IMR-90 (cell line): ENCODE data around the gene PARPBP. TPM values are rescaled to one million over a fixed set of nuclear protein-coding genes. Genes with fewer than 3 reads are reported as not detected.

Experiments used
- ATAC-seq: fragments of 200-7000 bp; cut with Tn5 transposase; 2 replicates; pipeline ENCODE4 v1.9.1; 2020; ENCODE audit warnings: low read depth, mild to moderate bottlenecking, moderate library complexity
- BruUV-seq: library from RNA; stranded (reverse); fragments of 400-500 nt; replicated peaks from 2 replicates; lab custom pipeline; 2021; lab: Mats Ljungman, UMichigan
- CTCF ChIA-PET: fragments of 300-600 bp; formaldehyde crosslinking; extraction: SDS; loops from one replicate; lab custom pipeline; 2021; ENCODE audit warnings: antibody characterized with exemption; lab: Yijun Ruan, JAX
- POLR2A ChIA-PET: fragments of 300-600 bp; sonication (Branson Sonifier 250); formaldehyde crosslinking; loops from one replicate; lab custom pipeline; 2022; ENCODE audit warnings: antibody characterized with exemption; ENCODE audit not compliant: unreplicated experiment; lab: Charles Lee
- DNase-seq: peaks from one replicate; pipeline ENCODE4 v3.0.0; 2013
- H2AFZ ChIP-seq: replicated peaks from 2 replicates; pipeline ENCODE3; 2013; ENCODE audit warnings: low read length, mild to moderate bottlenecking; ENCODE audit not compliant: poor library complexity
- H2AK5ac ChIP-seq: 2 replicates; pipeline ENCODE4 v1.6.1; 2013; ENCODE audit warnings: low read depth, low read length, inconsistent platforms
- H2AK9ac ChIP-seq: replicated peaks from 2 replicates; pipeline ENCODE3; 2013; ENCODE audit warnings: mild to moderate bottlenecking, low read depth, low read length, moderate library complexity; ENCODE audit not compliant: poor library complexity
- H2BK120ac ChIP-seq: 2 replicates; pipeline ENCODE4 v1.6.1; 2013; ENCODE audit warnings: low read depth, low read length, inconsistent platforms
- H2BK15ac ChIP-seq: 3 replicates; pipeline ENCODE4 v1.6.1; 2013; ENCODE audit warnings: low read depth, low read length, inconsistent platforms
- H2BK20ac ChIP-seq: 2 replicates; pipeline ENCODE4 v1.6.1; 2013; ENCODE audit warnings: low read depth, mild to moderate bottlenecking, inconsistent platforms, low read length, moderate library complexity
- H2BK5ac ChIP-seq: 2 replicates; pipeline ENCODE4 v1.6.1; 2013; ENCODE audit warnings: mild to moderate bottlenecking, low read depth, low read length, inconsistent platforms; ENCODE audit not compliant: poor library complexity, severe bottlenecking
- H3K14ac ChIP-seq: replicated peaks from 2 replicates; pipeline ENCODE4 v1.6.1; 2013; ENCODE audit warnings: low read depth, low read length, inconsistent platforms
- H3K18ac ChIP-seq: 2 replicates; pipeline ENCODE4 v1.6.1; 2013; ENCODE audit warnings: low read depth, low read length, control low read depth
- H3K23ac ChIP-seq: 2 replicates; pipeline ENCODE4 v1.6.1; 2013; ENCODE audit warnings: low read depth, low read length, inconsistent platforms
- H3K27ac ChIP-seq: 2 replicates; pipeline ENCODE4 v1.5.1; 2013; ENCODE audit warnings: mild to moderate bottlenecking, control low read depth, low read length; ENCODE audit not compliant: insufficient read depth
- H3K27me3 ChIP-seq: 2 replicates; pipeline ENCODE4 v1.6.1; 2013; ENCODE audit warnings: low read length; ENCODE audit not compliant: control insufficient read depth, insufficient read depth
- H3K36me3 ChIP-seq: 2 replicates; pipeline ENCODE4 v1.6.1; 2013; ENCODE audit warnings: low read length, mixed read lengths; ENCODE audit not compliant: control insufficient read depth, insufficient read depth
- H3K4ac ChIP-seq: 2 replicates; pipeline ENCODE4 v1.6.1; 2013; ENCODE audit warnings: low read depth, low read length, inconsistent platforms
- H3K4me1 ChIP-seq: 2 replicates; pipeline ENCODE4 v1.6.1; 2013; ENCODE audit warnings: low read length, mixed read lengths; ENCODE audit not compliant: control insufficient read depth, insufficient read depth
- H3K4me2 ChIP-seq: 2 replicates; pipeline ENCODE4 v1.6.1; 2013; ENCODE audit warnings: low read depth, mild to moderate bottlenecking, control low read depth, low read length, moderate library complexity
- H3K4me3 ChIP-seq: 2 replicates; pipeline ENCODE4 v1.5.1; 2013; ENCODE audit warnings: low read depth, mild to moderate bottlenecking, control low read depth, low read length, moderate library complexity; ENCODE audit not compliant: insufficient read depth
- H3K56ac ChIP-seq: 2 replicates; pipeline ENCODE4 v1.6.1; 2013; ENCODE audit warnings: low read length, inconsistent platforms; ENCODE audit not compliant: insufficient read depth; ENCODE audit errors: extremely low read depth
- H3K79me1 ChIP-seq, 2 experiments: 2 replicates each; pipeline ENCODE4 v1.6.1; 2013; ENCODE audit warnings: low read length in 2 of 2, inconsistent platforms in 1 of 2, low read depth in 1 of 2
- H3K9ac ChIP-seq: 2 replicates; pipeline ENCODE4 v1.6.1; 2013; ENCODE audit warnings: low read depth, low read length, control low read depth
- H3K9me1 ChIP-seq: 2 replicates; pipeline ENCODE4 v1.6.1; 2013; ENCODE audit warnings: low read length, inconsistent platforms; ENCODE audit not compliant: insufficient read depth
- H3K9me3 ChIP-seq: 2 replicates; pipeline ENCODE4 v1.6.1; 2013; ENCODE audit warnings: low read length; ENCODE audit not compliant: control insufficient read depth, insufficient read depth
- H4K20me1 ChIP-seq: 2 replicates; pipeline ENCODE4 v1.6.1; 2013; ENCODE audit warnings: low read length, inconsistent platforms; ENCODE audit not compliant: insufficient read depth
- H4K5ac ChIP-seq: 2 replicates; pipeline ENCODE4 v1.6.1; 2013; ENCODE audit warnings: mild to moderate bottlenecking, low read depth, low read length, control low read depth
- H4K8ac ChIP-seq, 2 experiments: 2 replicates each; pipeline ENCODE4 v1.6.1; 2013; ENCODE audit warnings: low read depth in 2 of 2, low read length in 2 of 2, control low read depth in 1 of 2, inconsistent platforms in 1 of 2
- H4K91ac ChIP-seq: 2 replicates; pipeline ENCODE4 v1.6.1; 2013; ENCODE audit warnings: low read depth, low read length, inconsistent platforms; ENCODE audit not compliant: insufficient read depth
- BHLHE40 ChIP-seq: fragments of 150-350 bp; IDR thresholded peaks from 2 replicates; pipeline ENCODE4 v1.6.1; 2016; ENCODE audit warnings: mild to moderate bottlenecking, low read depth, low read length
- CEBPB ChIP-seq: IDR thresholded peaks from 2 replicates; pipeline ENCODE4 v1.6.1; 2012; ENCODE audit warnings: low read depth, low read length, improper control_type of control experiment
- FOS ChIP-seq: fragments of 150-350 bp; IDR thresholded peaks from 2 replicates; pipeline ENCODE4 v1.6.1; 2016; ENCODE audit warnings: low read depth, low read length
- MXI1 ChIP-seq: IDR thresholded peaks from 2 replicates; pipeline ENCODE4 v1.6.1; 2012; ENCODE audit warnings: low read depth, mild to moderate bottlenecking, low read length, moderate library complexity, borderline replicate concordance
- WGBS, 2 experiments: methylation state at CpG; one replicate each; pipeline versions ENCODE4 v1.1.5 to v1.1.7; 2013; ENCODE audit warnings: missing lambda C conversion rate in 2 of 2; ENCODE audit not compliant: insufficient read length in 1 of 2; ENCODE audit errors: extremely low coverage in 2 of 2; 5-methylcytosine and 5-hydroxymethylcytosine counted together
- dilution Hi-C: fragments of 300-500 bp; cut with HindIII; formaldehyde crosslinking; loops from one replicate; pipeline ENCODE4 v1.14.3; 2018; ENCODE audit warnings: low sequenced_read_pairs; ENCODE audit not compliant: unreplicated experiment
- in situ Hi-C: fragments of 300-500 bp; cut with MboI; formaldehyde crosslinking; loops from 3 replicates; pipeline ENCODE4 v1.14.3; 2019; ENCODE audit warnings: low sequenced_read_pairs, inconsistent platforms, mixed read lengths
- intact Hi-C: fragments of 100-400 bp; cut with micrococcal nuclease; formaldehyde crosslinking; loops from 2 replicates; pipeline ENCODE4 v1.10.0; 2022
- polyA plus RNA-seq, 3 experiments: library from polyadenylated mRNA; depleted of rRNA; stranded (reverse); fragments of >200 nt; gene quantifications; 2 replicates each; pipeline ENCODE4 v1.2.3, GENCODE V29; 2012; ENCODE audit warnings: low replicate concordance in 1 of 3
- total RNA-seq: library from RNA; depleted of rRNA; stranded (reverse); fragments of >200 nt; gene quantifications from 2 replicates; pipeline ENCODE4 v1.2.3, GENCODE V29; 2012
- TF ChIP-seq, protein P1 (sequence below): fragments of 150-350 bp; IDR thresholded peaks from 2 replicates; pipeline ENCODE4 v1.6.1; 2017; ENCODE audit warnings: mild to moderate bottlenecking, antibody characterized with exemption, low read length, low read depth

The PARPBP gene
- total and polyA plus RNA-seq, 2 of the 4 experiments (the other 2 are of a cell fraction), result 4.8 to 7.2 TPM

DNA sequence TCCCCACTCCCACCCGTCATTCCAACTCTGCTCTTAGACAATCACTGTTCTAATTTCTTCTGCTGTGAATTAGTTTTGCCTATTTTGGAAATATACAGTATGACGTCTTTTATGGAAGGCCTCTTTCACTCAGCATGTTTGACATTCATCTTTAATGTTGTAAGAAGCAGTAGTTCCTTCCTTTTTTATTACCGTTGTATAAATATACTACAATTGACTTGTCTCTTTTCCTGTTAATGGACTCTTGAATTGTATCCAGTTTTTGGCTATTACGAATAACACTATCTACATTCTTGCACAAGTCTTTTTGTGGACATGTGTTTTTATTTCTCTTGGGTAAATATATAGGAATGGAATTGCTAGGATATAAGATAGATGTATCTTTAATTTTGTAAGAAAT lies 82.6 kb downstream of the PARPBP start:
- Histone ChIP-seq H2BK15ac (no peak overlapping the region), H3K4me2 (no peak overlapping the region), H4K8ac (no peak overlapping the region), H2AK9ac (no peak overlapping the region), H3K4me1 (no peaks in the 10 kb centered on the region), H2BK20ac (no peak overlapping the region), H3K79me1 (no peaks in the 10 kb centered on the region), H3K27me3 (no peaks in the 10 kb centered on the region), H2AFZ (no peak overlapping the region), H3K23ac (no peak overlapping the region), H3K4ac (no peak overlapping the region), H2BK5ac (no peak overlapping the region), H3K36me3 (no peaks in the 10 kb centered on the region), H3K9ac (no peak overlapping the region), H2BK120ac (no peak overlapping the region), H4K5ac (no peak overlapping the region), H2AK5ac (no peak overlapping the region), H4K91ac (no peak overlapping the region), H3K56ac (no peak overlapping the region), H3K27ac (no peak overlapping the region), H3K18ac (no peak overlapping the region), H3K9me1 (peaks cover 7% of the 10 kb centered on the region), H3K4me3 (no peak overlapping the region), H4K20me1 (no peaks in the 10 kb centered on the region), H3K14ac (no peak overlapping the region), H3K9me3 (no peaks in the 10 kb centered on the region)
- BruUV-seq, result no TSS peak
- ATAC-seq (no peak), DNase-seq (no peak)
- POLR2A ChIA-PET, result no interaction called here
- in situ Hi-C loops, result no loop called here
- CTCF ChIA-PET, result no interaction called here
- dilution Hi-C loops, result no loop called here
- intact Hi-C loops, result no loop called here
- TF ChIP-seq CEBPB, result no peak
- no peak for TF ChIP-seq BHLHE40
- TF ChIP-seq FOS, result no peak
- TF ChIP-seq, protein P1, sequence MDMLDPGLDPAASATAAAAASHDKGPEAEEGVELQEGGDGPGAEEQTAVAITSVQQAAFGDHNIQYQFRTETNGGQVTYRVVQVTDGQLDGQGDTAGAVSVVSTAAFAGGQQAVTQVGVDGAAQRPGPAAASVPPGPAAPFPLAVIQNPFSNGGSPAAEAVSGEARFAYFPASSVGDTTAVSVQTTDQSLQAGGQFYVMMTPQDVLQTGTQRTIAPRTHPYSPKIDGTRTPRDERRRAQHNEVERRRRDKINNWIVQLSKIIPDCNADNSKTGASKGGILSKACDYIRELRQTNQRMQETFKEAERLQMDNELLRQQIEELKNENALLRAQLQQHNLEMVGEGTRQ, result no peak
- TF ChIP-seq MXI1, result no peak
- WGBS, 2 experiments, result no CpG with 5 or more reads among the region's 4 CpGs
